NOMO-1 treated with dmso at 0.1 percent for 144 hours (cell line): Measurements from ENCODE around the gene KLC3.

Source experiments
- DNase-seq: peaks from one replicate; lab custom pipeline; 2025; ENCODE audit not compliant: unreplicated experiment; lab: John Stamatoyannopoulos, UW

KLC3 gene

DNA sequence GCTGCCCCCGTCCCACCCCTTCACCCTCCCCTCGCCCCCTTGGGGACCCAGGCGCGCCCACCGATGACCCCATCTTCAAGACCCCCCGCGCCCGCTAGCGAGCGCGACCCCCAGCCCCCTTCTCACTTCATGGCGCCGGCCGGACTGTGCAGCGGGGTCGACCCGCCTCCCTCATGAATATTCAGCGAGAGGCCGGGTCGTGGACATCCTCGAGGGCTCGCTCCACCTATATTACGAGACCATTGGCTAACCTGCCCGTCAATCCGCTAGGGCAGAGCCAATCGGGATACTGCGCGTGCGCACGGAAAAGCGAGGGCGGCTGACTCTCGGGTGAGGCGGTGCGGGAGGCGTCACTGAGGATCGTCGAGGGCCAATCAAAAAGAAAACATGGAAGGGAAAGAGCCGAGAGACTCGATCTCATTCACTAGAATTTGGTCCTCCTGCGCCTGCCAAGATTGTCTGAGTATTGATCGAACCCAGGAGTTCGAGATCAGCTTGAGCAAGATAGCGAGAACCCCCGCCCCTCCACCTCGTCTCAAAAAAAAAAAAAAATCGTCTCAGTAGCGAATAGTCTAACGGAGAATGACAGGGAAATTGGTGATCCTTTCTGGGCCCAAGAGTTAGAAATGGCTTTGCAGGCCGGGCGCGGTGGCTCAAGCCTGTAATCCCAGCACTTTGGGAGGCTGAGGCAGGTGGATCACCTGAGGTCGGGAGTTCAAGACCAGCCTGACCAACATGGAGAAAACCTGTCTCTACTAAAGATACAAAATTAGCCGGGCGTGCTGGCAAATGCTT is 30.1 kb downstream of the KLC3 start, which contains the start of gene ERCC2:
TSS of gene ERCC2 (minus strand) at position 164 of the 795 bp plus-strand sequence. CDS start at position 131, 33 bp downstream.
- DNase-seq = peak; percentile 91

DNA sequence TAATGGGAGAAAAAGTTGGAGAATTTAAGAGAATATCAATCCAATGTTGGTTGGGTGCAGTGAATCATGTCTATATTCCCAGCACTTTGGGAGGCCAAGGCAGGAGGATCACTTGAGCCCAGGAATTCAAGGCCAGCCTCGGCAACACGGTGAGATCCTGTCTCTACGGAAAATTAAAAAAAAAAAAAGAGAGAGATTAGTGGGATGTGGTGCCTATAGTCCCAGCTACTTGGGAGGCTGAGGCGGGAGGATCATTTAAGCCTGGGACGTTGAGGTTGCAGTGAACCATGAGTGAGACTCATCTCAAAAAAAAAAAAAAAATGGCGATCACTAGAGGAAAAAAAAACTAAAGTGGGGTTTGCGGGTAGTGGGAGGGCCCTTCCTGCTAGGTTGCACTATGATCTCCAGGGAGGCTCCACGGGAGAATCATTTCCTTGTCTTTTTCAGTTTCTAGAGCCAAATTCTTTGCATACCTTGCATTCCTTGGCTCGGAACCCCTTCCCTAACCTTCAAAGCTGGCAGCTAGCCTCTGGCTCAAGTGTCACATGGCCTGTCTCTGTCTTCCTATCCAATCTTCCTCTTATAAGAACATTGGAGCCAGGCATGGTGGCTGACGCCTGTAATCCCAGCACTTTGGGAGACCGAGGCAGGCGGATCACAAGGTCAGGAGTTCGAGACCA is 35.6 kb downstream of the KLC3 start:
- no peak for DNase-seq

DNA sequence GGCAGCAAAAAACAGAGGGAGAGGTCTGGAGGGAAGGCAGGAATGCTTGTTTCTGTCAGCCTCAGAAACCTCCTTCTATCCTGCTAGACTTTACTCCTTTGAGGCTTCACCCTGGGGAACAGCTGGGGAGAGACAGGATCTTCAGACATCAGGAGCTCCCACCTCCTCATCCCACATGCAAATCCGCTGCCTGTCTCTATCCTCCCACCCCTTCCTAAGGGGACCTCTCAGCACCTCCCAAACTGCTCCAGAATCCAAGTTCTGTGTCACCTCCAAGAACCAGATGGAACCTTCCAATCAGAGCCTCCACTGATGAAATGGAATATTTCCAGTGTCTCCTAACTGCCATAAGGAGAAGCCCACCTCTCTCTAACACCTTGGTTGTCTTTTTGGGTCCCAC is 39.6 kb downstream of the KLC3 start:
- DNase-seq = no peak

DNA sequence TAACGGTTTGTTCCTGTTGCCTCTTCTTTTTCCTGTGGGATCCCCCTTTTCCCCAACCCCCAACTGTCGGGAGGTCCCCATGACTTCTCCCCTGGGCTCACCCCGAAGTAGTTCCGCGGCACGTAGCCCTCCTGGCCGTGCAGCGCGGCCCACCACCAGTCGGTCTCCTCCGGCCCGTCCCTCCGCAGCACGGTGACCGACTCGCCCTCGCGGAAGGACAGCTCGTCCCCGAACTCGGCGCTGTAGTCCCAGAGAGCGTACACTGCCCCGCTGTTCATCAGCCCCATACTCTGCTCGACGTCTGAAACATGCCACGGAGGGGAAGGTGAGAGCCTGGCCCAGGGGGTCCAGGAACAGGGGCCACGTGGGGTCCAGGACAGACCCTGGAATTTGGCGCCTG is 41.9 kb downstream of the KLC3 start:
- DNase-seq = no peak

DNA sequence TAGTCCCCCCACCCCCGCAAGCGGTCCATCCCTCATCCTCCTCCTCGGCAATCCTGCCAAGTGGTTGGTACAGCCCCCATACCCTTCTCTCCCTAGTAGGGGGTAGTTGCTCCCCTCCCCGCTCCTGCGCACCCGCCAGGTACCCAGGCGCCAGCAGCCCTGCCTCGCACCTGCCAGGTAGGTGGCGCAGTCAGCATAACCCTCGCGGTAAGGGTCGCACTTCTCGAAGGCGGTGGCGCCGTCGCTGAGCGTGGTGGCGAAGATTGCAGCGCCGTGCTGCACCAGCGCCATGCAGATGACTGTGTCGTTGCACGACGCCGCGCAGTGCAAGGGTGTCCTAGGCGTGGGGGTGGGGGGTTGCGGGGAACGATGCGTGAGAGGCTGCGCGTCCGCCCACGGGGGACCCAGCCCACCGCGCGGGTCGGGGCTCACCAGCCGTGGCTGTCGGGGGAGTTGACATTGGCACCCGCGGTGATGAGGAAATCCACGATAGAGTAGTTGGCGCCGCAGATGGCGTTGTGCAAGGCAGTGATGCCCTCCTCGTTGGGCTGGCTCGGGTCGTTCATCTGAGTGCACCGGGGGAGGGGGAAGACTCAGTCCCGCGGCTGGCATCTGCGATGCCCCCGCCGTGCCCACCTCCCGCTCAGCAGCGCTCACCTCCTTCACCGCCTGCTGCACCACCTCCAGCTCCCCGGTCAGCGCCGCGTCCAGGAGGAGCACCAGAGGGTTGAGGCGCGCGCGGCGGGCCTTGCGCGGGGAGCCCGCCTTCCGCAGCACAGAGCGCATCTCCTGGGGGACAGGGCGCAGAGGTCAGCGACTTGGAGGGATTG is 45.1 kb downstream of the KLC3 start:
- no peak for DNase-seq

DNA sequence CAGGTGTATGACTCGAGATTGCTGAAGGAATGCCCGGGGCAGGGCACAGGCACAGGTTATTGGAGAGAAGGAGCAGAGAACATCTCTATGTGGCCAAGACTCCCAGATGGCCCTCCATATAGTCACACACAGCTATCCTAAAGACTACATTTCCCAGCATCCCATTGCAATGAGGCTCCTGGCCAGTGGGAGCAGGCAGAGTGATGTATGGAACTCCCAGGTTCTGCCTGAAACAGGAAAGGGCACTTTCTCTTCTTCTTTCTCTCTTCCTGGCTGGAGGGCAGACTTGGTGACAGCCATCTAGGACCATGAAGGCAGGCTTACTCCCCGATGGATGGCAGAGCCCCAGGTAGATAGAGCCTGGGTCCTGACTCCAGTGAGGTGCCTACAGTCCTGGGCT is 50.8 kb downstream of the KLC3 start:
- DNase-seq = no peak

DNA sequence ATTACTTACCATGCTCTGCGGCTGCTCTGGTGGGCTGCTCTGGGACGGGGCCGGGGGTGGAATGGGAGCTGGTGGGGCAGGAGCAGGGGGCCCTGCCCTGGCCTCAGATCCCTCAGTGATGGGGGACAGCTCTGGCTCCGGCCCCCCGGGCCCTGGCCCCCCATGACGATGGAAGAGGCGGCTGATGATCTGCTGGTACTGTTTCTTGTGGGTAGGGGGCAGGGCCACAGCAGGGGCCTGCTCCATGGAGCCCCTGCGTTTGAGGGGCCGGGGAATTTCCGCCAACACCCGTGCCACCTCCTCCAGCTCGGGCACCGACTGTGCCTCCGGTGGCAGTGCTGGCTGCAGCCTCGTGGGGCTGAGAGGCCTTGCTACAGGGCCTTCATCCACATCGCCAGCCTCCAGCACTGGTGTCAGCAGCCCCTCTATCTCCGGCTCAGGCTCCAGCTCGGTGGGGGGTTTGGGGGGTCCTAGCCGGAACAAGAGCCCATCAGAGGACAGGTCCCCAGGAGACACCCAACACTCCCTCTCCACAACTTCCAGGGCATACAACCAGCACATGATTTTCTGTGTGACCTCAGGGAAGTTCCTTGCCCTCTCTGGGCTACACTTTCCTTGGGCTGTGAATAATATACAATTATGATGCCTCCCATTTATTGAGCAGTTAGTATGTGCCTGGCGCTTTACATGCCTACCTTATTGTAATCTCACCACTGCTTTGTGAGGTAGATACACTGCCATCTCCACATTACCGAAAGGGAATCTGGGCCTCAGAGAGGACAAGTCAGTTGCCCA is 51.5 kb downstream of the KLC3 start:
- no peak for DNase-seq

DNA sequence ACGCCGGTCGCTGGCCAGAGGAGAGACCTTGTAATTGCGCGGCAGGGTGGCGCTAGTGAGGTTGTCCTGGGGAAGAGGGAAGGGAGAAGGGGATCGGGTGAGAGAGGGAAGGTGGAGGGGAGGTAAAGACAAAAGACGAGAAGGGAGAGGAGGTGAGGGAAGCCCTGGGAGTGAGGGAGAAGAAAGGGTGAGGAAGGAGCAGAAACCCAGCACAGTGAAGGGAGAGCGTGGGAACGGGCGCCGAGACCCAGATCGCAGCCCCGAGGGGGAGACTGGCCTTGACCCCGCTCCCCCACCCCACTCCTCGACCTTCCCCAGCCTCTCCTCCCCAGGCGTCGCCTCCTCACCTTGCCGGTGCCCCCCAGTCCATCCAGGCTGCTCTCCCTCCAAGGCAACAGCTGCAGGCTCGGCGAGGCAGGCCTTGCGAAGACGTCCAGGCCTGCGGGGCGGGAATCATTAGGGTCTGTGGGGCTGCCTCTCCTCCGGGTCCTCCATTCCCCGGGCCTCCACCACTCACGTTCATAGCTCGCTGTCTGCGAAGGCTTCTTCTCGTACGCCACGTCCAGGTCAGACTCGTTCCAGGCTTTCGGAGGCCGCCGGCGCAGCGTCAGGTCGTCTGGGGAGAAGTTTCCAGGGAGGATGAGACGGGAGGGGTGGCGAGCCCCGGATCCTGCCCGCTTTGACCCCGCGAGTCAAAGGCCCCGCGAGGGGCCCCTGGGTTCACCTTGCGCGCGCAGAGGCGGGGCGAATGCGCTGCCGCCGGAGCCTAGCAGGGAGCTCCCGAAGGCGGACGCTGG is 55.5 kb downstream of the KLC3 start:
- DNase-seq = no peak

DNA sequence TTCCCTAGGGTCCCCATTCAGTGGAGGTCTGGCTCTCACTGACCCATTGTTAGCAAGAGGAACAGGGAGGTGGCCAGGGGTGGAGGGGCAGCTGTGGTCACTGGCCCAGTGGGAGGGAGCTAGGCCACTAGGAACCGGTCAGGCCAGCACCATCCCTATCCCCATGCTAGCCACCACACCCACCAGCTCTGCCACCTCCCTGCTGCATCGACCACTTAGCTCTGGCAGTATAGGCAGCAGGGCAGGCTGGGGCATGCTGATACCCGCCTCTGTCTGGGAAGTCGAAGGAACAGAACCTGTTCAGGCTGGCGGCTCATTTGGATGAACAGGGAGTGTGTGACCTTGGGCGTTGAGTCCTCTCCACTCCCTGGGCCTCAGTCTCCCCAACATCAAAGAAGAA is 59.6 kb downstream of the KLC3 start:
- no peak for DNase-seq
